ACHN (cell line): ENCODE measurements around the gene ZBTB18.
A peak's percentile ranks its signal among the peaks of the same experiment; 100 is the strongest.
"Not testable (repeated sequence)": the region's sequence is repeated elsewhere in the genome, so short reads cannot be mapped to it uniquely, and the experiment has no call there.

Experiments
- DNase-seq: peaks from one replicate; pipeline ENCODE4 v3.0.0-alpha.2; 2015
- in situ Hi-C: cut with HindIII; loops from 2 replicates; pipeline ENCODE4 v1.10.0; 2017; ENCODE audit warnings: low sequenced_read_pairs, low pct_ligation_motif_present, low pct_unique_long_range_greater_than_20kb

The ZBTB18 gene

DNA sequence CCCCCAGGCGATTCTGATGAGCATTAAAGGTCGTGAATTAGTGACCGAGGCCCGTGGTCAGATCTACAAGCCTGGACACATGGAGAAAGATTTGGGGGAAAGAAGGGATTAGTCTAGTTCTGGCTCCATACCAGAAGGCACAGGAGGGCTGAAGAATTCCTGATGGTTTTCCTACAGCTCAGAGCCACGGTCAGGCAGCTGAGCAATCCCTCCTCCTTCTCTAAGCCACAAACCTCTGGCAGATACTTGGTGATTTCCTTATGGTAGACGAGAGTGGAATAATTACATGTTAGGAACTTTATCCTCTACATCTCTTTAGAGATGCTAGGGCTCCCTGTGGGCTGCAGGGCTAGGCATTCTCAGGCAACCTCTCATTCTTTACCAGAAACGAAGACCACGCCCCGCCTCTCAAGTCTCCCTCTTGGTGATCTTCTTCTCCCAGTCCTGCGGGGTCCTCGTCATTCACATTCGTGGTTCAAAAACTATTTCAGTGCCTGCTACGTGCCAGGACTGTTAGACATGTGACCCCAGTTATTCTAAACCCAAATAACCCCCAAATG is 20.5 kb upstream of the ZBTB18 start:
- in situ Hi-C loops: no loop called here
- no peak for DNase-seq

DNA sequence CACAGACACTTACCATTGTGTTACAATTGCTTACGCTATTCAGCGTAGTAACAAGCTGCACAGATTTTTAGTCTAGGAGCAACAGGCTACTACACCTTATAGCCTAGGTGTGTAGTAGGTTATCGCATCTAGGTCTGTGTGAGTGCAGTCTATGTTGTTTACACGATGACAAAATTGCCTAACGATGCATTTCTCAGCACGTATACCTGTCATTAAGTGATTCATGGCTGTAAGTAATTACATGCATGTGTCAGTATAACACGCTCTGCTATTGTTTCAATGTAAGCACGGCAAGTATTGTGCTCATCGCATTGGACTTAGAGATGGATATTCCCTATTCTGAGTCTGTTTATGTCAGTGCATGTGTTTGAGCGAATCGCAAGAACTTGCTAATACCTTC is 15.7 kb upstream of the ZBTB18 start:
- no peak for DNase-seq
- in situ Hi-C loops: no loop called here

GRCh38 chr1:244037252-244037651 is 13.8 kb upstream of the ZBTB18 start:
- in situ Hi-C loops: no loop called here
- DNase-seq: no peak

- no peak for DNase-seq
- in situ Hi-C loops: no loop called here
Measured at GRCh38 chr1:244041466-244042120, 9.5 kb upstream of the ZBTB18 start.

DNA sequence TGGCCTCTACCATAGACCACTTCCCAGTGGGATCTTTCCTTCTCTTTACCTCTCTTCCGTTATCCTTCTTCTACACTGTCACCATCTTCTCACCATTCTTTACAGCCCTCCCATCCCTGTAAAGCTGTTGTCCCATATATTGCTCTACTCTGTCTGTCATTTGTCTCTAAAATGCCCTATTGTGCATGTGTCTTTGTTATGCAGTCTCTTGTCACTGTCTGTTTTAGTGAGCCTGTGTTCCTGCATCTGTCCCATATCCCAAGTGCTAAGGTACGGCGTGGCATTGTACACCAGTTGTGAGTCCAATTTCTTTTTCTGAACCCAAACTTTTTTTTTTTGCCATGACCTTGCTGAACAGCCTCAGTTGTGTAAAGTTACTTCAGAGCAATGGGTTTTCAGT is 8.8 kb upstream of the ZBTB18 start:
- DNase-seq: no peak
- in situ Hi-C loops: no loop called here

DNA sequence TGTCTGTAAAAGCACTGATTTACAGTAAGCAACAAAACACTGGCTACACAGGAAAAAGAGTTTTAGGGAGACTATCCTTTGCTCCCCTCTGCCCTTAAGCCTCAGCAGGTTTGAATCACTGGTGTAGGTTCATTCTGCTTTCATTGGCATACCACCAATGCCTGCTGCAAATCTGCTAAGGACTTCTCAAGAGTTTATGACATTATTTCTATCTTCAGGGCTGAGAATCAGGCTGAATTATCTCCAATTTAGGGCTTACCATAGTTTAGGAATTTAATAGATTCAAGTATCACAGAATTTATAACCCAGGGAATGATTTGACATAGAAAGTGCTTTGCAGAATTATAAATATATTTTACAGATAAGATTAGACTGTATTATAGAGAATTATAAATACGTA is 6.7 kb upstream of the ZBTB18 start:
- DNase-seq: no peak
- in situ Hi-C loops: no loop called here

GRCh38 chr1:244046254-244046653 is 4.8 kb upstream of the ZBTB18 start:
- DNase-seq, in situ Hi-C loops: not testable (repeated sequence)

- in situ Hi-C loops: no loop called here
Measured at GRCh38 chr1:244046907-244047611, 4.0 kb upstream of the ZBTB18 start.

GRCh38 chr1:244047621-244048255 is 3.3 kb upstream of the ZBTB18 start:
- in situ Hi-C loops: no loop called here
- peak; percentile 52 for DNase-seq

More at GRCh38 chr1:244046907-244047611, 4.0 kb upstream of the ZBTB18 start:
- peak; percentile 50 for DNase-seq

GRCh38 chr1:244048256-244049161 is 2.6 kb upstream of the ZBTB18 start:
- in situ Hi-C loops: no loop called here
- peak; percentile 99 for DNase-seq

- peak; percentile 53 for DNase-seq
- in situ Hi-C loops: no loop called here
Measured at GRCh38 chr1:244049162-244050013, 1.7 kb upstream of the ZBTB18 start.

DNA sequence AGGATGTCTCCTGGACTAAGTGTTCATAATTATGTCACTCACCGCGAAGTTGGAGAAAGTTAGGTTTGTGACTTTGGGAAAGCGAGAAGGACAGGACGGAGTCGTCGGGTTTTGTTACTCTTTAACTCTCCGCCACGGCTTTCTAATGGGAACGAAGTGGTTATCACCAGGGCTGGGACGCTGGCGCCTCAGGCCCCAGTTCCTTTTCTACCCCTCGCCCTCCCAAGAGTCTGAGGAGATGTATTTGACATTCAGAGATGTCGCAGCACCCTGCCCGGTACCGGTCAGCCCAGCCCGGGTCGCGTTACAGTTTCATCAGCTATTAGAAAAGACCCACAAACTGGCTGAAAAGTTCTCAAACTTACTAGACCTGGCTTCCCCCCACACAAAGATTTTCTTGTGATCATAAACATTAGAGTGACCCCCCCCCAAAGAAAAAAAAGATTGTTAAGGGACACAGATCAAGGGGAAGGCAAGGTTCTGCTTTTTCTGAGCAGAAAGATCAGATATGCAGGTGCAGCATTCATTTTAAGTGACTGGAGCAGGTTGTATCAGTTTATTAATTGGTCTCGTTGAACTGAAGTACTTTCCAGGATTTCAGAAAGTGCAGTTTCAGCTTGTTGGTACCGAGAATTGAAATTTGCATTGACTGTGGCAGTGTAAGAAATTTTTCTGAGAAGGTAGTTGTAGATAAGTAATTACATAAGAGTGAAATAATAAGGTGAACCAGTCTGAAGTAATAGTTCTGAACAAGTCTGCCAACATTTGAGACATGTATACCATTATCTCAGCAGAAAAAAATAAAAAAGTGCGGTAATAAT is 859 bp upstream of the ZBTB18 start:
- DNase-seq: peak; percentile 20
- in situ Hi-C loops: no loop called here

GRCh38 chr1:244052016-244052727 is 1.1 kb downstream of the ZBTB18 start:
- in situ Hi-C loops: no loop called here
- peak; percentile 48 for DNase-seq

DNA sequence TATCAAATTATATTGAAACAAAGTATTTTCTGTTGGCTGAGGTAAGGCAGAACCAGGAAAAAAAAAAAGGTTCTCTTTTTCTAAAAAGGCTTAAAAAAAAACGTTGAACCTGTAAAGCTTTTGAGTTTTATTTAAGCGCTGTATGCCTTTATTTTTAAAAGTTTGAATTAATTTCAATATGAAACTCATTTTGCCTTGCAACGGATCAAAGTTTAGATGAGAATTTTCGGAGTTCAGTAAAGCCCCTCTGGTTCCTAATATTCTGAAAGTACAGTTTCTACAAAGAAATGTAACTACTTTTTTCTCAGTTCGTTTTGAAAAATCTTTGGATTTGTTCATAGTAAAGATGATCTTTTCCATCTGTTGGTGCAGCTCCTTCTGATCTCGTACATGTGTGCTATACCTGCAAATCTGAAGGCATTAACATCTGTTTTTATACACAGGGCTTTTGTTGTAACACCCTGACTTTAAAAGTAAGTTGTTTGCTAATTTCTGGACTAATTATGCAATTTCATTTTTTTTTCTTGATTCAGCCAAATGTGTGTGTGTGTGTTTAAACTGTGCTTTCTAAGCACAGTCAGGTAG is 1.7 kb downstream of the ZBTB18 start:
- DNase-seq: peak; percentile 22
- in situ Hi-C loops: no loop called here

- peak; percentile 54 for DNase-seq
- in situ Hi-C loops: no loop called here
Measured at GRCh38 chr1:244053831-244054230, 2.7 kb downstream of the ZBTB18 start.
